DMS53 treated with DMSO at 0.1 percent for 48 hours (cell line): Measurements from ENCODE around the gene APP.
"Not testable (repeated sequence)": the region's sequence is repeated elsewhere in the genome, so short reads cannot be mapped to it uniquely, and the experiment has no call there.

Experiments used
- DNase-seq: peaks from one replicate; lab custom pipeline; 2025; ENCODE audit not compliant: unreplicated experiment; lab: John Stamatoyannopoulos, UW

APP gene

DNA sequence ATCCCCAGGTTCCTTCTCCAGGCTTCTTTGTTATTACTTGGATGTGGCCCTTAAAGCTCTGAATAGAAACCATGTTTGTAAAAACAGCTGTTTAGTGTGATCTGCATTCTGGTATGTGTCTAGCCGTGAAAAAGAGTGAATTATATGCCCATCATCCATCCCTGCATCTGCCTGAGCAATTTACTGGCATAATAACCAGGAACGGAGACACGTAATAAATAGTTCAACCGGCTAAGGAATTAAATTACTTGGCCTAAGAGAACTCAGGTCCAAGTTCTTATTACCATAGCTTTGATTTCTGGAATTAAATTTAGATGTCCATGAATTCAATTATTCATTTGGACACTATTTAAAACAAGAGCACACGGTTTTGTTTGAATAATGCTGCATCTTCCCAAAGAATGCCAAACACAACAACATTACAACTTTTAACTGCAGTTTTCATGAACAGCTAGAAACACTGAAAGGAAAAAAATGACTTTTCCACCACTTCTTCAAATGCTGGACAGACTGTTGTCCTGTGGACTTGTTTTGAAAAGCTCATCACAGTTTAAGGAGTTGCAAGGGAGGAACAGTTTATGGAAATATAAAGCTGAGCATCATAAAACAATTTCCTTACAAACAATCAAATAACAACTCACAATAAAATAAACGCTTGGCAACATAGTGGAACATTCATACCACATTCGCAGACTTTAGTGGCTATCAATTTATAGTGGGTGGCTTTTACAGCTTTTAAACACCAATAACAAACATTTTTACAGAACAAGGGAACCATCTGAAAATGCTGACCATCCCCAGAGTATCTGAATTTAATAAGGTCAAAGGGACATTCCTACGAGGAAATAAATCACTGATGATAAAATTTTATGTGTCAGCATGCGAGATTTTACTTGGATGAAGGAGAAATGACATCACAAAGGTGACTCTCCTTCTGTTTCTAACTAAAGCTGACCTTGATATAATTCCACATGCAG lies 144.7 kb downstream of the APP start:
- no peak for DNase-seq

DNA sequence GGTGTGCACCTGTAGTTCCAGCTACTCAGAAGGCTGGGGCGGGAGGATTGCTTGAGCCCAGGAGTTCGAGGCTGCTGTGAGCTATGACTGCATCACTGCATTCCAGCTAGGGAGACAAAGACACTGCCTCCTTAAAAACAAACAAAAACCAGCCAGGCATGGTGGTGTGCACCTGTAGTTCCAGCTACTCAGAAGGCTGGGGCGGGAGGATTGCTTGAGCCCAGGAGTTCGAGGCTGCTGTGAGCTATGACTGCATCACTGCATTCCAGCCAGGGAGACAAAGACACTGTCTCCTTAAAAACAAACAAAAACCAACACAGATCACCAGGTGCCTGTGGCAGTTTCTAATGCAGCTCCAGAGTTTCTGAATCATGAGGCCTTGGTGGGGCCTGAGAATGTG lies 147.2 kb downstream of the APP start:
- DNase-seq, result peak; percentile 6

DNA sequence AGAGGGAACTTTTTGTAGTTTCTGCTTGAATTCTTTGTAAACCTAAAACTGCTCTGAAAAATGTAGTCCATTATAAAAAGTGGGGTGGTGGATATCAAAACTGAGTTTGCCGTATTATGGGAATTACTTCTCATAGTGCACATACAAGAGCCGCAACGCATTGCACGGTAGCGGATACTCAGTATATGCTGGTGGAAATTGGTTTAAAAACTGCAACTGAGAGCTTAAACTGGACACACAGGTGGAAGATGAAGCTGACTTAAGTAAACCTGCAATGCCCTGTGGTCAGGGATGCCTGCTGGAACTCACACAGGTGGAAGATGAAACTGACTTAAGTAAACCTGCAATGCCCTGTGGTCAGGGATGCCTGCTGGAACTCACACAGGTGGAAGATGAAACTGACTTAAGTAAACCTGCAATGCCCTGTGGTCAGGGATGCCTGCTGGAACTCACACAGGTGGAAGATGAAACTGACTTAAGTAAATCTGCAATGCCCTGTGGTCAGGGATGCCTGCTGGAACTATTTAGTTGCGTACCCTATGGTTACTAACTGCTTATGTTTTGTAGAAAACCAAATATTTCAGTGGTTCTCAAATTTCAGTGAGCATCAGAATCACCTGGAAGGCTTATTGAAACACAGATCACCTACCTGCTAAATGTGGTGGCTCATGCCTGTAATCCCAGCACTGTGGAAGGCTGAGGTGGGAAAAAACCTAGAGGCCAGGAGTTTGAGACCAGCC lies 147.8 kb downstream of the APP start:
- not testable (repeated sequence) for DNase-seq

DNA sequence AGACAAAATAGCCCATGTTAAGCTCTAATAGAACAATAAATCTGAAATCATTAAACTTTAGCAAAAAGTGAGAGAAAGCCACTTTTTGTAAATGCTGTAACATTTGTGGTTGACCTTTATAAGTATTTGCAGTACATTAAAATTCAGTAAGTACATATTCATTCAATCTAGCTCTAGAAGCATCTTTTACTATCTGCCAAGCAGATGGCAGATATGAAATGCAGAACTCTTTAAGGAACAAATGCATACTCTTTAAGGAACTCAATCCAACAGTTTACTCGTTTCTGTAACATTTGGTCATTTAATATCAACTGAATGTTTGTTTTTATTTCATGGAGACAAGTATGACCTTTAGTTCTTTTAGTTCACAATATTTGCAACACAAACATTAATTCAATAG lies 150.1 kb downstream of the APP start:
- DNase-seq, result no peak

DNA sequence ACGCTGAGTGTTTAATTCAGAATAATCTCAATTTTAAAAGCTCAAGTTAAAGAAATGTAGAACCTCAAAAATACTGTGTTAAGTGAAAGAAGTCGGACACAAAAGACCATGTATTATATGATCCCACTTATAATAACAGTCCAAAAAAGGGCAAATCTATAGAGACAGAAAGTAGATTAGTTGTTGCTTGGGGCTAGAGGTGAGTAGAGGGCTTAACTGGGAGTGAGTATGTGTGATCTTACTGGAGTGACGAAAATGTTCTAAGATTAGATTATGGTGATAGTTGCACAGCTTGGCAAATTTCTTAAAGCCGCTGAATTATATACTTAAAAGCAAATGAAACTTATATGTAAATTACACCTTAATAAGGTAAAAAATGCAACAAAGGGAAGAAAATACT lies 150.5 kb downstream of the APP start:
- no peak for DNase-seq

DNA sequence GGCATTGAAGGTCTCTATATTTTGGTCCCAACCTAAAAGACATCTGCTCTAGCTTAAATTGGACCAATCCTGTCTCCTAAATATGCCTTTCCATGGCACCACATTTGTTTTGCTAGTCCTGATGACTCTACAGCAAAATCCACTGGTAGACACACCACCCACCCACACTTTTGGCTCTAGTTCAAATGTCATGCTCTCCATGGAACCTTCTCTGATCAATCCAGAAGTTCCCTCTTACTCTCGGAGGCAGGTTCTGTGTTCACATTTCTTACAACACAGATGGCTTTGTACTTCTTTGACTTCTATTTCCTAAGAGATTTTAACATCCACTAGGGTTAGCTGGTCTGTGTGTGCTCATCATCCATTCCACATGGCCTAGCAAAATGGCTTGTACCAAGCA lies 151.3 kb downstream of the APP start:
- no peak for DNase-seq

DNA sequence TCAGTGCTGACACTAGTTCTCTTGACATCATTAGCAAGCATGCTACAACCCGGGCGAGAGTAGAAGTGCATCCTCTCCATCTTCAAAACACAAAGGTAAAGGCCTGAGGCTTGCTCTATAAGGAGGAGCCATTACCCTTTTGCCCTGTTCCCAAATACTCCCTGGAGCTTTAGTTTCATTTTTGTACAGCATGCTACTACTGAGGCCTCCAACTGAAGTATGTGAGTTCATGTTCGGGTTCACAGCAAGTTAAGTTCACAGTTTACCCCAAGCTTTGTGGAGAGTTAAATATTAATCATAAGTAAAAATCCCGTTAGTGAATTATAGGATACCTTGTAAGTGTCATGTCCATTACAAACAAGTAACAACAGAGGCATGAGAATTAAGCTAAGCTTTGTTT lies 156.6 kb downstream of the APP start:
- DNase-seq, result no peak

DNA sequence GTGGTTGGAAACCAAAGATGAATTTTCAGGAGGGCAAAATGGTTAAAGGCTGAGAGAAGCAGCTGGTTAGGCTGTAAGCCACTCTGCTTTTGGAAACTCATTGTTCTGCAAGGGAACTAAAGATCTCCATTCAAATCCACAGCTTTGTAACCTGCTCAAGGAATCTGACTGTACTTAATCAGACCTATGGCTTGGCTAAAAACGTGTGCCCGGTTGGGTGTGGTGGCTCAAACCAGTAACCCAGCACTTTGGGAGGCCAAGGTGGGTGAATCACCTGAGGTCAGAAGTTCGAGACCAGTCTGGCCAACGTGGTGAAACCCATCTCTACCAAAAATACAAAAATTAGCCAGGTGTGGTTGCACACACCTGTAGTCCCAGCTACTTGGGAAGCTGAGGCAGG lies 158.1 kb downstream of the APP start:
- DNase-seq, result not testable (repeated sequence)

DNA sequence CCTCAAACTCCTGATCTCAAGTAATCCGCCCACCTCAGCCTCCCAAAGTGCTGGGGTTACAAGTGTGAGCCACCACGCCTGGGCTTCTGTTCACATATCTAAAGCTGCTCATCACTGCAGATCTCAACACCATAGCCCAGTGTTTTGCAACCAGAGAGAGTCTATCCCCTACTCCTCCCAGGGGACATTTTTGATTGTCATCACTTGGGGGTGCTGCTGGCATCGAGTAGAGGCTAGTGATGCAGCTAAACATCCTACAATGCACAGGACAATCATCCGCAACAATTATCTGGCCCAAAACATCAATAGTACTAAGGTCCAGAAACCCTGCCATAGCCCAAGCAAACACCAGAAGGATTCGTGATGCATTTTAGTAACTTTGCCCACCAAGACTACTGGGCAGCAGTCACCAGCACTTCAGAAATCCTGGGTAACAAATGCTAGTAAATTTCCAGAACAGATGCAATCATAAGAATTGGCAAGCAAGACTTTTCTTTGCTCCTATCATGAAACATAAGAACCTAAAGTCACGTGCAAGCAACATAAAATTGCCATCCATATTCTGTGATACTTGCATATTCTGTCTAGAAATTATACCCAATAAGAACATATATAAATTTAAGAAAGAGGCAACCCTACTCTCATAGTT lies 159.2 kb downstream of the APP start:
- no peak for DNase-seq

DNA sequence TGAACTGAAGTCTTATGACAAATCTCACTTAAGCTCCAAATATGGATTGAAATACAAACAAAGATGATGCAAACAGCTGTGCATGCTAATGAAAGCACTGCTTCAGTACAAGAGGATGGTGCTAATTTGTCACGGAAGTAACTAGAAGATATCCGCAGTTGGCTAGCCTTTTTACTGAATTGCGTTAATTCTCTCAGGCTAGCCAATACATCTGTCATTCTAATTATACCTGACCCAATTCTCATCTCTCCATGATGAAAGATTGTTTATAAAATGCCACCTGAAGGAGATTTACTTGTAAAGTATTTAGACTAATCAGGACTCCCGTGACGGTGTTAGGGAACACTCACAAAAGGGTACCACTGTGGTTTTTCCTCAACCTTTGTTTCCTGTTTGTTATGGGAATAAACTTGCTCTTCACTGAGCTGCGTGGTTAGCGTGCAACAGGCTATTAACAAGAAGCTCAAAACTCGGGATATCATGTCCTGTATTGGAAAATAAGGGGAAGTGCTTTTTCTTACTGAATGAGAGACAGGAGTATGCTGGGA lies 162.5 kb downstream of the APP start:
- peak; percentile 44 for DNase-seq

DNA sequence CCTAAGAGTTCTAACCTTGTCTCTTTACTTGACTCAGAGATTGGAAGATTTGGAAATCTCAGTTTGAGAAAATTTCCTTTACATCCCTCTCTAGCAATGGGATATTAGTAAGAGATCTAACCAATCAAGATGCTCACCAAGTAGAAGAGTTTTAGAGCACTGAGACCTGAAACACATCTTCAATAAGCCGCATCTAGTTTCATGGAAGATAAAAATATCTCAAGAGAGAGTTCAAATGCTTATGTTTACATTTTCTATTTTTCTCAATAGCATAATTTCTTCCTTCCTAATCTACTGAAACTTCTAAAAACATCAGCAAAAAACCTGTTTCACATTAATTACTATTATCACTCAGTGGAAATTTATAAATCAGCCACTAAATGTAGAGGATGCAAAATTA lies 165.1 kb downstream of the APP start:
- DNase-seq, result no peak

DNA sequence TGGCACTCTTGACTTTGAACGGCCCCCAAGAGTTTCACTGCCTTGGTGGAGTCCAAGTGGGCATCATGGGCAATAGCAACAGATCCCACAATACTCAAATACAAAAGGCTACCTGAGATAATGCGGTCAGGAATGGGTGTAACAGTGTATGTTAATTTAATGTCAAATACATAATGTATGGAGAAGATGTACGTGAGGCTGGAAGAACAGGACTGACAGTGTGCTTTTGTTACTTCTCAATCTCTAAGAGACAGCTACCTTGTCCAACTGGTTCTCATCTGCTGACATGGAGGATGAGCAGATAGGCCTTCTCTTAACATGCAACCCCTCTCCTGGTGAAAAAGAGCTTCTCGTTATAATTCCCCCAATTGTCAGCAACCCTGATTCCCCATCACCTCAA lies 167.2 kb downstream of the APP start:
- DNase-seq, result no peak

DNA sequence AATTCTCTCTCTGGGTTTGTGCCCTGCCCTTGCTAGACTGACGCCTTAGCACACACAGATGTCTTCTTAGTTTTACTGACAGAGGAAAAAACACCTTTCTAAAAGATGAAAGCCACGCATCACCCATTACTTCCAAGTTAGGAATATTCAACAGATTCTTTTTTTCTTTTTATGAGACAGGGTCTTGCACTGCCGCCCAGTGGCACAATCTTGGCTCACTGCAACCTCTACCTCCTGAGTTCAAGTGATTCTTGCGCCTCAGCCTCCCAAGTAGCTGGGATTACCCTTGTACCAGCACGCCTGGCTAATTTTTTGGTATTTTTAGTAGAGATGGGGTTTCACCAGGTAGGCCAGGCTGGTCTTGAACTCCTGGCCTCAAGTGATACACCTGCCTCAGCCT lies 169.2 kb downstream of the APP start:
- no peak for DNase-seq

DNA sequence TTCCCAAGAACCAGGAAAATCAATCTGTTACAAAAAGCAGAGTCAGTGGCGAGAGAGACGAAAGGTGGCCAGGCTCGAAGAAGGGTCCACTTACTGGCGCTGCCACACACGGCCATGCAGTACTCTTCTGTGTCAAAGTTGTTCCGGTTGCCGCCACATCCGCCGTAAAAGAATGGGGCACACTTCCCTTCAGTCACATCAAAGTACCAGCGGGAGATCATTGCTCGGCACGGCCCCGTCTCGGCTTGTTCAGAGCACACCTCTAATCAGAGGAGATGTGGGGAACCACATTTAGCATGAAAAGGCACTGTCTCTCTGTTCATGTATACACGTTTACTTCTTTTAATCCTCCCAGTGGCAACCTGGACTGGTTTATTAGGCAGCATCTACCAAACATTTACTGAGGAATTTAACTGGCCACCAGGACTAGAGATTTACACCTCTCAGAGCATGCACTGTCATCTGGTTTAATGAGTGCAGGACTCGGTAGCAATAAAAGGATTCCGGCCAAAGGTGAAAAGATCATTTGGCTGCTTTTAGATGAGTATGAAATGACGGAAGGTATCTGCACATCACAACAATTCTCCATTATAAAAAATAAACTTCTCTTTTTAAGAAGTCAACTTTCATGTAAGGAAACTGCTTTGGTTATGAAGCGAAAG lies 170.5 kb downstream of the APP start:
- DNase-seq, result no peak

DNA sequence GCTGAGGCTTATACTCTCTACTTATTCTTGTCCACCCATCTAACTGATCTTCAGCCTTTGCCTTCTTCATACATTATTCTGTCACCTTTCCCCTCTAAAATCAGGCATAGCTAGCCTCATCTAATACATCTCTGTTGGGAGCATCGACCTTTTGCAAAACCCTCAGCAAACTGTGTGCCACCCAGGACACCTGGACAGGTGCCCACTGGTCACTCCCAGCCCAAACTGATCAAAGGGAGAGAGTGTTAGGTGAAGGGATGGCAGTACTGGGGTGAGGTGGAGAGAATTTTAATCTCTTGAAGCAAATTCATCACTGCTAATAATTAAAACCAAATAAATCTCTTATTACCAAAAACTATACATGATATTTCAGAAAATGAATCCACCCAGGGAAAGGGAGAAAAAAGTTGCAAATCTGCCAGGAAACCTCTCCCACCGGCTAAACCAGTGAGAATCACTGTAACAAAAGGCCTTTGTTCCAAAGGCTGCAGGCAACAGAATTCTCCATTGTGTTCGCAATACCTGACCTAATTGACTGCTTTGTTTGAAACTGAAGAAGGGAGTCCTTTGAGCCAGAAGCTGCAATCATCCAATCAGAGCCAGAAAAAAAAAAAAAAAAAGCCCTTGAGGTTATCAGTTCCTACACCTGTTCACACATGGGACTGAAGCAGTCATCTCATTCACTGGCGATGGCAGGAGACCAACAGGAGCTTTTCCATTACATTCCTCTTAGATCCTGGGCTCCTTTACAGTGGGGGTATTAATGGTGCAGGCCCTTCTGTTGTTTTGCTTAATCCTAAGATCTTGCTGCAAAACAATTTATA lies 172.6 kb downstream of the APP start:
- peak; percentile 78 for DNase-seq

DNA sequence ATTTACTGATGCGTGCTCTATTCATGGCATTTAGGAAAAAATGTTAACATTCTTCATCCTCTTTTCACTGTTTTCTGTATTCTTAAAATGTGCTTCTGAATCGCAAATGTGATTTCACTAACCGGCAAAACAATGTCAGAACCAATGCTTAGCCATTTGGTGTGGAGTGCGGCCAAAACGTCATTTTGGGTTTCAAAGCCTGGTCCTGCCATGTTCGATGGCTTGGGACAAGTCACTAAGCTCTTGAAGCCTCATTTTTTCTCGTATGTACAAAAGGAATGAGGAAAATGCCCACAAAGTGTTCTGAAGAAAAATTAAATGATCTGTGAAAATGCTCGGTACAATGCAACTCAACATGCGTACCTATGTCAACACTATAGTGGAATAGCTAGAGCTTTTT lies 175.3 kb downstream of the APP start:
- DNase-seq, result no peak

DNA sequence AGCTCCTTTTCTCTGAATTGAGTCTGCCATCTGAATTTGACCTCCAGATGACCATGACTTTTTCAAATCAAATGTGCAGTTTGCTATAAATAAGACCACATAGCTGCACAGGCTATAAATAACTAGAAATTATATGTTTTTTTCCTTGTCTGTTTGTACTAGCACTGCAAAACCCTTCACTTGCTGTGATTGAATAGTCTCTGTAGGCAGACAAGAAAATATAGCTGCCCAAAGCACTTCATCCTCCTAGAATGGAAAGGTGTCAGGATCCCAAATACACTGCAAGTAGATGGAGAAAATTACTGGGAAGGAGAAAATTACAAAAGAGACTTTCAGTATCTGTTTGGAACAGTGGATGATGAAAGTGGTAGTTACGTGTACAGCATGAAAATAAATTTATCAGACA lies 175.8 kb downstream of the APP start:
- no peak for DNase-seq

DNA sequence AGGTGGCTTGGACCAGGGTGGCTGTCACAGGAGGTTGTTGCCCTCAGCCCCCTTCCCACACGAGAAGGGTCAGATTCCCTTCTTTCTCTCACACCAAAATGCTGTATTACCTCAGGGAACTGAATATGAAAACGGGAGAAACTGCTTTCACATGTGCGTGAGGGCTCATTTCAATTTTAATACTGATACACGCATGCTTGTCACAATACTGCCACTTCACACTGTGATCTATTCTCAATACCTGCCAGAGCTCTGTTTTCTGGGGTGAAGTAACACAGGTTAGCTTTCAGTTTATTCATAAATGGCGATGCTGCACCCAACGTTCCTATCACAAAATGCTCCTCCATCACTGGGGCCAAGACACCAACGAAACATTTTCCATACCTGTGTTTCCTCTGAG lies 181.8 kb downstream of the APP start:
- DNase-seq, result no peak

DNA sequence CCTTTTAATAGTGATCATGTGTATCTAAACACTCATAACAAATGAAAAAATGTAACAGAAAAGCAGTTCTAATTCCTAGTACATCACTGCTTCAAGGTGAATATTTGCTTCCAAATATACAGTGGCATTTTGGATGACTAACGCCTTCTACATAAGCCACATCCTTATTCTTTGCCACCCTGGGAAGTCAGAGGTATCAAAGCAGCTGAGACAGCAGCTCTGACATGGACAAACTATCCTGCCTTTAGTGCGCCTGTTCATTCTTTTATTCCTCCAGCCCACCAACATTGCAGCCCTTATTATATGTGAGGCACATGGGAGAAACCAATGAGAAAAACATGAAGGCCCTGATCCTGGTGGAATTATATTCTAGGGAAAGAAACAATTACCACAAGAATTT lies 183.0 kb downstream of the APP start:
- DNase-seq, result no peak

DNA sequence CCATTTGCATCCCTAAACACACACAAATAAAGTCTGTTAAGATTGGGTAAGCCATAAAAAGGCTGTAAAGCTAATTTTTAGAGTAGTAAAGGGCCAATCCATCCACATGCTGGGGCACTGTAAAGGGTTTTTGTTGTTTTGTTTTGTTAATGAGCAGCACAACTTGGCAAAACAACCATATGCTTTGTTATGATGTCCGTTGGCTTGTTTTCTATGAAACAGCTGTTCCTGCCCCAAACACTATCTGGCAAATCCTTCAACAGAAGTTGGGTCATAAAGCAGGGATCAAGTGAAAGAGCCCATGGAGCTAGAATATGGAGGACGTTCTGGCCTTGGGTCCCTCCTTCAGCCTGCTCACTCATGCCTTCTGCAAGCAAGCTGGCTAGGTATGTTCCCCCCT lies 183.6 kb downstream of the APP start:
- DNase-seq, result no peak
